AG09309 (cell line): ENCODE data around the gene KBTBD4.

Source experiments
- DNase-seq: peaks from one replicate; pipeline ENCODE4 v3.0.0-alpha.2; 2010; ENCODE audit warnings: low read depth
- H3K4me3 ChIP-seq: 2 replicates; pipeline ENCODE4 v1.5.1; 2011; ENCODE audit warnings: mild to moderate bottlenecking, low read depth, low read length, moderate library complexity; ENCODE audit not compliant: control insufficient read depth
- CTCF ChIP-seq: IDR thresholded peaks from 2 replicates; pipeline ENCODE4 v1.5.1; 2011; ENCODE audit warnings: mild to moderate bottlenecking, low read depth, low read length, inconsistent platforms; ENCODE audit not compliant: insufficient read depth, control insufficient read depth; ENCODE audit errors: missing control alignments

KBTBD4 gene

GRCh38 chr11:47587039-47587716, 8.4 kb upstream of the KBTBD4 start:
- no peak for TF ChIP-seq CTCF
- no peak for DNase-seq
- H3K4me3 ChIP-seq: no peak overlapping the region

GRCh38 chr11:47586098-47586855, 7.5 kb upstream of the KBTBD4 start, which contains the start of gene FAM180B:
FAM180B (plus strand) TSS chr11:47586678; CDS start chr11:47586769, 91 bp downstream.
- H3K4me3 ChIP-seq: no peak within 1 kb of the TSS
- DNase-seq: no peak
- TF ChIP-seq CTCF: no peak

- H3K4me3 ChIP-seq: no peak overlapping the region
- DNase-seq: no peak
- TF ChIP-seq CTCF: no peak
These were observed 5.1 kb upstream of the KBTBD4 start for GRCh38 chr11:47583844-47584243.

- TF ChIP-seq CTCF: no peak
- H3K4me3 ChIP-seq: peak overlapping the region; percentile 84
- no peak for DNase-seq
These were observed 1.2 kb downstream of the KBTBD4 start for GRCh38 chr11:47577460-47578041.

- no peak for TF ChIP-seq CTCF
- no peak for DNase-seq
These were observed 5.4 kb downstream of the KBTBD4 start for GRCh38 chr11:47573321-47573720.

GRCh38 chr11:47572715-47573255, 6.0 kb downstream of the KBTBD4 start:
- no peak for TF ChIP-seq CTCF
- no peak overlapping the region for H3K4me3 ChIP-seq
- DNase-seq: no peak

More at GRCh38 chr11:47573321-47573720, 5.4 kb downstream of the KBTBD4 start:
- H3K4me3 ChIP-seq: no peak overlapping the region
